ENCODE results near the gene DDC.
"Not testable (repeated sequence)": the region's sequence is repeated elsewhere in the genome, so short reads cannot be mapped to it uniquely, and the experiment has no call there.

The DDC gene

DNA sequence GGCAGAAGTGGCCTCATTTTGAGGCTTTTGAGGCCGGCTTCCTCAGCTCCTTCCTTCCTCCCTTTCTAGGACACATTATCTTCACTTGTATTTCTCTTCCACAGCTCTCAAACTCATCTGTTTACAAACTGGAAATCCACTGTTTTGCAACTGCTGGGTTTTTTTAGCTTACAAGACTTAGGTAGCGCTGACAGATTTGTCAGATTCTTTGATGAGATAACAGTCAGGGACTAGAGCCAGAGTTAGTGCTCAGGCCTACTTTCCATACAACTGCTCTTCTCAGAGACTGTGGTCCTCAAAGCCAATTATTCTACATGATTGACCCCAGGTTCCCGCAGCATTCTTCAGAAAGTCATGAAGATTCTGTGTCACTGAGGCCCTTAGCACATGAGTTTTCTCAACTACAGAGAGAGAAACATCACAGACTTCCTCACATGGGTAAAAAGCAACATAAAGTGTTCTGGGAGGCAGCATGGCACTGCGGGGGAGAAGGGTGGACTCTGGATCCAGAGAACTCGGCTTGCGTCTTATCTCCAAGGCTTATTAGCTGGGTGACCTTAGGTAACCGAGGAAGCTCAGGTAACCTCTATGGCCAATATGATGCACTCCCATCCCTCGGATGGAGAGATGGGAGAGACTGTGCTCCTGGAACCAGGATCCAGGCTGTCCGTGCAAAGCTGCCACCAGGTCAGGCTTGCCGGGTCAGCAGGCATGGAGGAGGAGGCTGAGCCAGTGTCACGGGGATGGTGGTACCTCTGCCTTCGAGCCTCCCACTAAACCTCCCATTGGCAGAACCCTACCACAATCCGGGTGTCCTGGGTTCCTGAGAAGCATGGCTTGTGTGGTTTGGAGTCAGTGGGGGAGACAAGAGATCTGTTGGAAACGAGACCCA lies 10.5 kb downstream of the DDC start:
- DNase-seq = no peak

DNA sequence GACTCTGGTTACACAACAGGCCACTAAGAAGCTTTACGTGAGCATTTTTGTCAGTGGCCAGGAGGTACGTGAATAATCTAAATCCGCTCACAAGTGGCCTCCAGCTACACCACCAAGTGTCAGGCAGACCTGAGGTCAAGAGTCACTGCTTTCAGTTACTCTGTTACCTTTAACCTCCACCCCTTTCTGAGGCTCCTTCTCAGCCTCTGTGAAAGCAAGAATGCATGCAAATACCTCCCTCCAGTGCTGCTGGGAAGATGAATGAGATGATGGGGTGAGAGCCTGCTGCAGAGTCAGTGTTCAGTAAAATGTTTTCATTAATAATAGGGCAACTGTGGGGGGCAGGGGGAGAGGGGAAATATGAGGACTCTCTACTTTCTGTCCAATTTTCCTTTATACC lies 11.2 kb downstream of the DDC start:
- no peak for DNase-seq

DNA sequence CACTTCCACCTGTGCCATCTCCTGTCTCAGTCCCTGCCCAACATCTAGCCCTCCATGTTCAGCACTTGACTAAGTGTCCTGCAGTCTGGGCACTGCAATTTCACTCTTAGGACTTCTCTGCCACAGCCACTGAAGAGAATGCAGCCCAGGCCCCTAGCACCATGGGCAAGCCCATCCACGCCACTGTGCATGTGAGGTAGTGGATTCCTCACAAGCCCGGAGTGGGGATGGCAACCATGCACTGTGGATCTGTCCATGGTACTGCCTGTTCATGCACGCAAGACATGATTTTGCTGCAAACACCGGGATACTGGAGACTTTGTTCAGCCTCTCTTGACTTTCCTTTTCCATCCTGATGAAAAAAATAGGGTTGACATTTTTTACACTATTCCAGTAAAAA lies 12.3 kb downstream of the DDC start:
- DNase-seq = peak; percentile 37

DNA sequence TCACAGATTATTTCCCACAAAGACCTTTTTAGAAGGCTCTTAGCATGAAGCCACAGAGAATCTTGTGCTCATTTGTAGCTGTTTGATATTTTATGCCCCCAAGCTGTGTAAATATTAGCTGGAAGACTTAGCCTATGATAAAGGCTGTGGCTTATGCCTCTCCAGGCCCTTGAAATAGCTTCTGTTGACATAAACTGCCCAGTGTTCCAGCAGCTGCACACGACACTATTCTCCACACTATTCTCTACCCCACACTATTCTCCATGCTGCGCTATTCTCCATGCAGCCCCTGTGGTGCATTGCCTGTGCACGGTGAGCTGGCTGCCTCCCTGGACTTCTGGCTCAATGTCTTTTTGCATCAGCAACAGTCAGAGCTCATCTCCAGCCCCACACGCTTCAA lies 13.1 kb downstream of the DDC start:
- DNase-seq = no peak

DNA sequence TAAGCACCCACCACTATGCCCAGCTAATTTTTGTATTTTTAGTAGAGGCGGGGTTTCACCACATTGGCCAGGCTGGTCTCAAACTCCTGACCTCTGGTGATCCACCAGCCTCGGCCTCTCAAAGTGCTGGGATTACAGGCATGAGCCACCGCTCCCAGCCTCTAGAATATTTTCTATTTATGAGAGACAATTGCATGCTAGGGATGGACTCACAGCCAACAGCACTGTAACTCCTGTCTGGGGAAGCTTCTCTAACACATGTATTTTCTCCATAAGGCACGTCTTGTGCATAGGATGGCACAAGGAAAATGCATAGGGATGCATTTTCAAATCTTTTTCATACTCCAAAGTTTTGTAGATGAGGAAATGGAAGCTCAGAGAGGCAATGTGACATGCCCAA lies 19.6 kb downstream of the DDC start:
- DNase-seq = not testable (repeated sequence)

DNA sequence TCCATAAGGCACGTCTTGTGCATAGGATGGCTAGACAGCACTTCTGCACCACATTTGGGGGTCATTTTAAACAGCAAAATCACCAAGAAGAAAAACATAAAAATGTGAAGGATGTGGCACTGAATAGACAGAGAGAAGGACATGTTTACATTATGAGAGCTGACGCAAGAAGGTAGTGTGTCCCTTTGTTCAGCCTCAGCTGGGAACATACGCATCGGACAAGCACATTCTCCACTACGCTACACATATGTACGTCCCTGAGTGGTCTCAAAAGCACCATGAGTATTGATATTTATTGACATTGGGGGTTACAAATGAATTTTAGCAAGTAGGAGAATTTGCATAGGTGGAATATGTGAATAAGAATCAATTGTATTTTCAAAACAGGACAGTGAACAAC lies 20.2 kb downstream of the DDC start:
- DNase-seq = no peak

DNA sequence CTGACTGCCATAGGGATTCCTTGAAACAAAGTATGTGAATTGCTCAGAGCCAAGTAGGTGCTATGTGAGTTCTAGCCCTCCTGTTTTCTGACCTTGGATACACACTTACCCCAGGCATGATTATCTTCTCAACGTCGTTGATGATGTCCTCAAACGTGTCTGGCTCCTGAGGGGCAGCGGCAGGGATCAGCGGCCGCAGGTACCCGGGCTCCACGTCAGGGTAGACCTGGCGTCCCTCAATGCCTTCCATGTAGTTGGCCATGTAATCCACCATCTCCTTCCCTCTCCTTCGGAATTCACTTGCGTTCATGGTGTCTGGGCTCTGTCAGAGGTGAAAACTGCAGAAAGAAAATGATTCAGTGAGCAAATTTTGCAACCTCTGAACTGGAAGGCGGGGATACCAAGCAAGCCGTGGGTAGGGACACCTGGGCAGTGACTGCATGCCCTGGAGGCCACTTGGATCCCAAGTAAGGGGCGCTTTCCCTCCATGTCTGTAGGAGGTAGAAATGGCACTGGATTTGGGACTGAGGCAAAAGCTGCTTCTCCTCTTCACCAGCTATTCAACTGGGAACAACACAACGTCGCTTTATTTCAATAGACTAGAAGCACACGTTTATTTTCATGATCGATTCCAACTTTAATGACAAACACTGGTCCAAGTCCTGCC lies 21.3 kb downstream of the DDC start:
- no peak for DNase-seq

DNA sequence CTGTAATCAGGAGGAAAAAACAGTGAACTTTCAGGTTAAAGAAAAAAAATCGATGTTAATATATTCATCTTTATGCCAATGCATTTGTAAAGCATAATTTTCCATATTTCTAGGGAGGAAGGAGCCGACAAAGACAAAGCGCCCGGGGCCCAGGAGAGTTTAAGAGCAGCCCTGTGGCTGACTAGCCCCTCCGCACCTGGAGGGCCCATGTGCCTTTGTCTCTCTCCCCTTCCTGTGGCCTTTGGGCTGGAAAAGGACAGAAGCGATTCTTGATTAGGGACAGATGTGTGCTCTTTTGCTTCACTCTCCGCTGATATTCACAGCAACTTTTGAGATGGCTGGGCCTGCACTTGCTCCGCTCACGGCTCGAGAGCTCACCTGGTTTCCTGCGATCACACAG lies 23.1 kb downstream of the DDC start:
- DNase-seq = no peak

DNA sequence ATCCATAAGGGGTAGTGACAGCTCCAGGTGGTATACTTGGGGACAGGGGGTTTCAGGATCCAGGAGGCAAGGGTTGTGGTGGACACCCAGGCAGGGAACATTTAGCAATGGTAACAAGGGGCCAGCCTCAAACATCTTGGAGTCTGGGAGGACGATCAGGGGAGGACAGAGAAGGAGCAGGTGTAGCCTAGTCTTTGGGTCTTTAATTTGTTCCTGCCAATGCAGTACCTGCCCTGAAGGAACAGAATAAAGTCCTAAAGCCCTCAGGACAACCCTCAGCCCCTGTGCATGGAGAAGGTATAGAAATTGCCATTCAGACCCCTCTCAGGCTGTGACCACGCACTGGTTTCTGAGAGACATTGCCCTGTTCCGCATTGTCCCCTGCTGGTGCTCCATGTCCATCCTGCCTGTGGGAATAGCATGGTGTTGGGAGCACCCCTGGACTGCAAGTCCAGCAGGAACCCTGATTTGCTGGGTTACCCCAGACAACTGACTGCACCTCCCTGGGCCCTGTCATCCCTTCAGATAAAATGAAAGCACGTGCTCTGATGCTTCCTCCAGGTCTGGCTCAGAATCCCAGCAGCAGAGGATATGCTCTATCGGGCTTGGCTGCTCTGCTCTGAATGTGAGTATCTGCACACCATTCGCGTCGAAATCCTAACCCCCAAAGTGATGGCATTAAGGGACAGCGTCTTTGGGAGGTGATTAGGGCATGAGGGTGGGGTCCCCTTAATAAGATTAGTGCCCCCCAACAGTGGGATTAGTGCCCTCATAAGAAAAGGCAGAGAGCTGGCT lies 24.2 kb downstream of the DDC start:
- DNase-seq = no peak

DNA sequence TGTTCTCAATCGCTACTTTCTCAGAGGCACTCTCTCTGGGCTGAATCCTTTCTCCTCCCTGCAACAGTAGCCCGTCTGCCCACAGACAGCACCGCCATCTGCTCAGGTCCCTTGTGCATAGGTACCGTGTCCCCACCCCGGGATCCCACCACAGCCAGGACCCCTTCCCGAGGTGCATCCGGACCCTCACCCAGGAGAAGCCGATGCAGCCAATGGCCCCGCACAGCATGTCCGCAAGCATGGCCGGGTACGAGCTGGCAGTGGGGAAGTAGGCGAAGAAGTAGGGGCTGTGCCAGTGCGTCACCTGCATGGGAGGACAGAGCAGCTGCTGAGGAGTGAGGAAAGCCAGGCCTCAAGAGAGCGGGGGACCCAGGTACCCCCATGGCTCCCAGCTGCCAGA lies 25.5 kb downstream of the DDC start:
- no peak for DNase-seq

DNA sequence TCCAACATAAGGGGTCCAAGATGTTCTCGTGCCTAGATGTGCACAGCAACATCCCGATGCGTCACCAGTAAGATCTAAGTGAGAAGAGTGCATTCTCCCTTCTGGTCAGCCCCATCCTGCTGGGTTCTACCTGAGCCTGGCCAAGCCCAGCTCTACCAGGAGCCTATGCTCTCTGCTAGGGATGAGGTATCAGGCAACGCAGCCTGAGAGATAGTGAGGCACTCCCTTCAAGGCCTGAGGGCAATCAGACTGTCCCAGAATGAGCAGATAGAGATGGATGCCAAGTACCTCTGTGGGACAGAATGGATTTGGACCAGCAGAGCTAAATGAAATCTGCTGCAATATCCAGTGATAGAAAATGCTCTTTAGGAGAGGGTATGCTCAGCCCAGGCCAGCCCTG lies 26.7 kb downstream of the DDC start:
- no peak for DNase-seq

DNA sequence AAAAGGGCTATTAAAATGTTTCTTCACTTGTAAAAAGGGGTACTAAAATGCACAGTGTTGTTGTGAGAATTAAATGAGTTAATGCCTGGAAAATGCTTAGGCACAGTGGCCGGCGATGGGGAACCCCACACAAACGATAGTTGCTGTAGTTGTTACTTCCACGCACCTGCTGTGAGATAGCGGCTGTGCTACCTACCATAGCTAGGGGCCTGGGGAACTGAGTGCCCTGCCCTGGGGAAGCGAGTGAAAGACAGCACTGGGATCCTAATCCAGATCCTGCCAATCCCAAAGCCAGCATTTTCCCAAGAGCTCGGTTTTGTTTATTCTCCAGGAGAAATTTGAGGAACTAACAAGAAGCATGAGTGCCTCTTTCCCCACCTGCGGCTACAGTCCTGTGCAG lies 27.8 kb downstream of the DDC start:
- no peak for DNase-seq

DNA sequence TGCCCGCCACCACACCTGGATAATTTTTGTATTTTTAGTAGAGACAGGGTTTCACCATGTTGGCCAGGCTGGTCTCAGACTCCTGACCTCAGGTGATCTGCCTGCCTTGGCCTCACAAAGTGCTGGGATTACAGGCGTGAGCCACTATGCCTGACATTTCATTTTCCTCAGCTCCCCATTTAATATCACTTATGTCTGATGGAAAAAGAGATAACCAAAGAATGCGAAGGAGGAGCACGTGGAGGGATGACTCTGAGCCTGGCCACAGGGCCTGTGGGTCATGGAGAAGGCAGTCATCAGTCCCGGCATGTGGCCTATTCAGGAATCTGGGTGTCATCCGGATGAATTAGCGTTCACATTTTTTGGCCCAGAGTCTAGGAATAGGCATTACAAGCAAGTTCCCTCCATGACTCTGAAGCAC lies 29.9 kb downstream of the DDC start:
- DNase-seq = peak; percentile 82

DNA sequence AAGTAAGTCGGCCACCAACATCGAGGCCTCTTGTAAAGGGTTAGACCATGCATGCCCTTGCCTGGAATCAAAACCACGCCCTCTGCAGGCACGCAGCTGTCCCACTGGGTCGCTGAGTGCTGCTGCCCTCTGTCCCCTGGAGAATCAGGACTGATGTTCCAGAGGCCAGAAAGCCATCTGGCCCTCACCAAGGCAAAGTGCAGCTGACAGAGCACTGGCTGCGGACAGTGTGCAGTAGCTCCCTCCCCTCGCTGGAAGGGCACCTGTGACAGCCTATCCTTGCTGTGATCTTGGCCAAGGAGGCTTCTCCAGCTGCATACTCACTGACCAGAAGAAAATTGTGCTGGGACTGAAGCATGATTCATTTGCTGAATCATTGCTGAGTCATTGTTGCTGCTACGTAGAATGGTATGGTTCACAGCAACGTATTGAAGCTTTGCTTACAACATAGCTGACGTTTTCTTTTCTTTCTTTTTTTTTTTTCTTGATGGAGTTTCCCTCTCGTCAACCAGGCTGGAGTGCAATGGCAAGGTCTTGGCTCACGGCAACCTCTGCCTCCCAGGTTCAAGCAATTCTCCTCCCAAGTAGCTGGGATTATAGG lies 30.4 kb downstream of the DDC start:
- peak; percentile 95 for DNase-seq

DNA sequence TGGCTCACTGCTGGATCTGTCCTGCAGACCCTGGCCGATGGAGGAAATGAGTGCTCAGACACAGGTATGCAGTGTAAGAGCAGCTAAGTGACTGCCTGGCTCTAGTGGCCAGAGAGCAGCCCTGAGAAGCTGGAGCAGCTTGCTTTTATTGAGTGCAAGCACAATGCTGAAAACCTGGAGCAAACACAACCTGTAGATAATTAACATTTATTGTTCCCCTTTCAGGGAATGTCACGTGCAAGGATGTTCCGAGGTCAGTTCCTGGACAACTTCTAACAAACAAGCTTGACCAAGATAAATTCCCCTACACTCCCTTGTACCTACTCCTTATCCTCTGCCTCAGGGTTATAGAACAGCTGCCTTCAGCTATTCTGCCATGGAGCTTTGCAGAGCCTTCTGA lies 31.3 kb downstream of the DDC start:
- DNase-seq = no peak

DNA sequence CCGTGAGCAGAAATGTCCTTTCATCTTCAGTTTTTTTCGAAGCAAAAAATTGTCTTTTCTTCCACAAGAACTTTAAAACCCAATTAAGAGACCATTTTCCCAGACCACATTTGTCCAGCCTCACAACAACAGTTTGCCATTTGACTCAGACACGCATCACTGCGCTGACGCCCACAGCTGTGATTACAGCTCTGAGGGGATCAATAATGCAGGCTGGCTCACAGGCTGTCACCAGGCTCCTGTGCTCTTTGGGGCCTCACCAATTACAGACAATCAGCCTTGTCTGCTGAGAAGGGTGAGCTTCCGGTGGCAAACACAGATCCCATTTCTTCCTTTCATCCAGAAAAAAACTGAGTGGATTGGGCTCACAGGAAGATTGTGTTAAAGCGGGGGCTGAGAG lies 33.3 kb downstream of the DDC start:
- DNase-seq = no peak

DNA sequence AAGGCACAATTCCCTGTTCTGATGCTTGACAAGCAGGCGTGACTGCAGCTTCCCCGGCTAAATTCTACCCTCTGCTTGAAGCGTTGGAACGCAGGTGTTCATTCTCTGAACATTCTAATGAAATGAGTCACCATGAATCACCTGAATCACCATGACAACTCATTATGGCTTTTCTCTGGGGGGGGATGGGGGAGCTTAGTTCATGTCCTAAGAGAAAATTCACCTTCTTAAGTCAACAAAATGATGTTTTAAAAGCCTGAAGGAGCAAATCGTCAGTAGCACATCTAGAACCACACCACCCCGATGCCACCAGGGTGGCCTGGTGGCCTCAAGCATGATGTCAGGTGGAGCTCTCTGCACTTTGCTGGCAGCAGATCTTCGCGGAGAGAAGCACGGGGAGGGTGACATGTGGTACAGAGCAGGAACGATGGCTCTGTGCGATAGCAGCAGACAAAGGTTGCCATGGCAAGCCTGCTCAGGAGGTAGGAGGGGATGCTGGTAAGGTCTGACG lies 33.7 kb downstream of the DDC start:
- DNase-seq = no peak

DNA sequence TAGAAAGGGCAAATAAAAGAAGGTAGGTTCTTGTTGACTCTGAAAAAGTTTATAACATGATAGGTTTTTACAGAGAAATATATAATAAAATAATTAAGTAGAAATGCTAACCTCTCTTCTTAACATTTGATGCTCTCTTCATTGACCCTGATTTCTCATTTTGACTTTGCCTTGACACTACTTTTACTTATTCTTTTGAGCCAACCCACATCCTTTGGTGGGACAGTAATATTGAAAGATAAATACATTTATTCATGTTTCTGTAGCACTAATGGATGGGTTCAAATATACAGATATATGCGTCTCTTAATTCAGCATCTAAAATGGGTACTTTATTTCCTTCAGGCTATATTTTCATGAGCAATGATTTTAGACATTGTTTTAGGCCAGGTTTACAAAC lies 34.4 kb downstream of the DDC start:
- no peak for DNase-seq

DNA sequence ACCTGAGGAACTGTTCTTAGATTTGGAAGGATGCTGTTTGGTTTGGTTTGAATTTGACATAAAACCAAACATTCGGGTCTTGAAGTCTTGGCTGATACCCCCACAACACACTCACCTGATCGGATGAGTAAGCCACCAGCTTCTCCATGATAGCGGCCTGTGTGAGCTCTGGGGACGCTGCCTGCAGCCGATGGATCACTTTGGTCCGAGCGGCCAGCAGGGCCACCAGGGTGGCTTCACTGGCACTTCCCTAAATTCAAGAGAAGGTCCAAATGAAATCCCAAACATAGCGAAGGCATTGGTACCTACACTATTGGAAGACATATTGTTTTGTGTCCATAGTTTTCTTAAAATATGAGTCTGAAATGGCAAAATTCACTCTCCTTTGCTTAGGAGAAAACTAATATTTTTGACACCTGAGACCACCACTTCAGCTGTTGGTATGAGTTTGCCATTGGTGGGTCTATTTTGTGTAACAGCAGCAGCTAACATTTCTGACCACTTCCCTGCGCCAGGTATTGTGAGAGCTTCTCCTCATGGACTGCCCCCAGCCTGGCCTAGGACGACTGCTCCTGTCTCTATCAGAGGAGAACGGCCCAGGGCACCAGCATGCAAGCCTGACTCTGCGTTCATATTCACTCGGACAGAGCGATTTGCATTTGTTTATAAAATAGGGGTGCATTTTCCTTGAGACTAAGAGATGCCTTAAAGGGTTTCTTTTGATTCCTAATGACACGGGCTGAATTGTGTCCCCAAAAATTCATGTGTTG lies 35.9 kb downstream of the DDC start:
- DNase-seq = no peak

DNA sequence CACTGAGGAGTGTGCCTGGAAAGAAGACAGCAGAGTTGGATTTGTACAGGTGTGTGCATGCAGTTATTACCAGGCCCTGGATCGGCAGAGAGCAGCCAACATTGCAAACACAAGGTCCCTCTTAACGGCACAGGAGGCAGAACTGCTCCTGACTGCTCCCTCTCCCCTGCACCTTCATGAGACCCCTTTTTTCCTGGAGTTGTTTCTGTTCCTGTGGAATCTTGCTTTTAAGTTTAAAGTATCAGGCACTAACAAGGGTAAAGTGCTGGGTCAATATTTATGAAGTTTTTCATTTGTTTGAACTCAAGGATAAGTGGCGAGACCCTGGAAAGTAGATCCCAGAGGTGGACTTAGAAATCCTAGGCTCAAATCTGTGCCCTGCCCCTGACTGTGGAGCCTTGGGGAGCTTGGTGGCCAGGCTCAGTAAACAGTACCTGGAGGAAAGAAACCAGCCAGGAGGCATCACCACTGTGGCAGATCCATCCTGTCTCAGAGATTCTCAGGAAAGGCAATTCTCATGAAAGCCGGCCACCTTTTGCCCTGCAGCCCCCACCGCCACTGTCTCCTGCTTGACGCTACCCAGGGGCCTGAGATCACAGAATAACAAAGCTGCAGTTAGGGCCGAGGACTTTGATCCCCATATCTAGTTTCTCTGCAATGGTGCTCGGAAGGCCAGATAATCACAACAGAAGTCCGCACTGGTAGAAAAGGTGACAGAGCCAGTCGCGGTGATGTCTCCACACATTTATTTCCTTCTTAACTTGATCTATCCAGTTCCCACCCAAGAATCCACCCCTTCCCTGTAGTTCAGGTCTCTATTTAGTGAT lies 36.7 kb downstream of the DDC start:
- DNase-seq = no peak

DNA sequence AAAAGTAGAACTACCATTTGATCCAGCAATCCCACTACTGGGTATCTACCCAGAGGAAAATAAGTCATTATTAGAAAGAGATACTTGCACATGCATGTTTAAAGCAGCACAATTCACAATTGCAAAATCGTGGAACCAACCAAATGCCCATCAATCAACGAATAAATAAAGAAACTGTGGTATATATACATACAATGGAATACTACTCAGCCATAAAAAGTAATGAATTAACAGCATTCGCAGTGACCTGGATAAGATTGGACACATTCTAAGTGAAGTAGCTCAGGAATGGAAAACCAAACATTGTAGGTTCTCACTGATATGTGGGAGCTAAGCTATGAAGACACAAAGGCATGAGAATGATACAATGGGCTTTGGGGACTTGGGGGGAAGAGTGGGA lies 45.9 kb downstream of the DDC start:
- not testable (repeated sequence) for DNase-seq

All from fibroblast of skin of back (primary cell).